Colonic mucosa (tissue), 4 donors: ENCODE data around the gene RAD51. TPM values are rescaled to one million over a fixed set of nuclear protein-coding genes. Genes with fewer than 3 reads are reported as not detected.

Experiments
- DNase-seq: peaks from one replicate; pipeline ENCODE4 v3.0.0-alpha.2; 2020
- H3K27ac ChIP-seq: fragments of 200-600 bp; one replicate; pipeline ENCODE4 v1.8.0; 2021
- H3K27me3 ChIP-seq: fragments of 200-600 bp; one replicate; pipeline ENCODE4 v1.8.0; 2021
- H3K36me3 ChIP-seq: fragments of 200-600 bp; one replicate; pipeline ENCODE4 v1.8.0; 2021
- H3K4me1 ChIP-seq: fragments of 200-600 bp; one replicate; pipeline ENCODE4 v1.8.0; 2021; ENCODE audit warnings: mild to moderate bottlenecking
- H3K4me3 ChIP-seq: fragments of 200-600 bp; one replicate; pipeline ENCODE4 v1.8.0; 2021
- H3K9ac ChIP-seq, 2 donors: one replicate each; pipeline ENCODE4 v1.7.0; 2013; ENCODE audit warnings: control low read depth in 2 of 2, low read depth in 2 of 2, low read length in 2 of 2
- H3K9me3 ChIP-seq: fragments of 200-600 bp; one replicate; pipeline ENCODE4 v1.8.0; 2021
- intact Hi-C: fragments of 100-400 bp; cut with DNase I; formaldehyde crosslinking; loops from one replicate; pipeline ENCODE4 v1.14.1; 2022
- total RNA-seq, 2 donors: library from RNA; stranded (reverse); fragmentation: NEBNext Ultra II Directional in 1 of 2; extraction: Animal tissue kit (Norgen Biotek cat#: 25700) in 1 of 2; gene quantifications; one replicate each; pipeline ENCODE4 v1.2.1, GENCODE V29; 2021
- TF ChIP-seq, protein P1 (sequence below): fragments of 200-600 bp; IDR thresholded peaks from one replicate; pipeline ENCODE4 v1.8.0; 2022; ENCODE audit warnings: antibody characterized with exemption, mild to moderate bottlenecking
- donor health status: healthy.
- donor health status: DM: no; HTN: no; CAD: no.
- donor health status: DM: no; HTN: no; CAD: no.

RAD51 gene
- total RNA-seq, 2 donors from 2014 or later: 10.0 to 30.5 TPM

- H3K4me1 ChIP-seq: peaks cover 24% of the 10 kb centered on the region
- intact Hi-C loops: no loop called here
- DNase-seq: no peak
Observed at GRCh38 chr15:40764629-40765103, 69.7 kb downstream of the RAD51 start.

GRCh38 chr15:40766194-40766815 is 71.3 kb downstream of the RAD51 start:
- Histone ChIP-seq H3K36me3 (no peaks in the 10 kb centered on the region), H3K27ac (no peak overlapping the region), H3K4me1 (peaks cover 29% of the 10 kb centered on the region), H3K4me3 (no peak overlapping the region), H3K9me3 (no peaks in the 10 kb centered on the region), H3K27me3 (no peaks in the 10 kb centered on the region), H3K9ac (no peak overlapping the region)
- intact Hi-C loops: no loop called here
- no peak for DNase-seq
- TF ChIP-seq, protein P1, sequence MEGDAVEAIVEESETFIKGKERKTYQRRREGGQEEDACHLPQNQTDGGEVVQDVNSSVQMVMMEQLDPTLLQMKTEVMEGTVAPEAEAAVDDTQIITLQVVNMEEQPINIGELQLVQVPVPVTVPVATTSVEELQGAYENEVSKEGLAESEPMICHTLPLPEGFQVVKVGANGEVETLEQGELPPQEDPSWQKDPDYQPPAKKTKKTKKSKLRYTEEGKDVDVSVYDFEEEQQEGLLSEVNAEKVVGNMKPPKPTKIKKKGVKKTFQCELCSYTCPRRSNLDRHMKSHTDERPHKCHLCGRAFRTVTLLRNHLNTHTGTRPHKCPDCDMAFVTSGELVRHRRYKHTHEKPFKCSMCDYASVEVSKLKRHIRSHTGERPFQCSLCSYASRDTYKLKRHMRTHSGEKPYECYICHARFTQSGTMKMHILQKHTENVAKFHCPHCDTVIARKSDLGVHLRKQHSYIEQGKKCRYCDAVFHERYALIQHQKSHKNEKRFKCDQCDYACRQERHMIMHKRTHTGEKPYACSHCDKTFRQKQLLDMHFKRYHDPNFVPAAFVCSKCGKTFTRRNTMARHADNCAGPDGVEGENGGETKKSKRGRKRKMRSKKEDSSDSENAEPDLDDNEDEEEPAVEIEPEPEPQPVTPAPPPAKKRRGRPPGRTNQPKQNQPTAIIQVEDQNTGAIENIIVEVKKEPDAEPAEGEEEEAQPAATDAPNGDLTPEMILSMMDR: no peak

More at GRCh38 chr15:40764629-40765103, 69.7 kb downstream of the RAD51 start:
- H3K36me3 ChIP-seq: no peaks in the 10 kb centered on the region
- H3K27me3 ChIP-seq: no peaks in the 10 kb centered on the region
- H3K9me3 ChIP-seq: no peaks in the 10 kb centered on the region
- peak overlapping the region; percentile 76 to 94 for H3K9ac ChIP-seq
- TF ChIP-seq, protein P1: no peak
- peak overlapping the region; percentile 59 for H3K4me3 ChIP-seq
- H3K27ac ChIP-seq: peak overlapping the region; percentile 88

DNA sequence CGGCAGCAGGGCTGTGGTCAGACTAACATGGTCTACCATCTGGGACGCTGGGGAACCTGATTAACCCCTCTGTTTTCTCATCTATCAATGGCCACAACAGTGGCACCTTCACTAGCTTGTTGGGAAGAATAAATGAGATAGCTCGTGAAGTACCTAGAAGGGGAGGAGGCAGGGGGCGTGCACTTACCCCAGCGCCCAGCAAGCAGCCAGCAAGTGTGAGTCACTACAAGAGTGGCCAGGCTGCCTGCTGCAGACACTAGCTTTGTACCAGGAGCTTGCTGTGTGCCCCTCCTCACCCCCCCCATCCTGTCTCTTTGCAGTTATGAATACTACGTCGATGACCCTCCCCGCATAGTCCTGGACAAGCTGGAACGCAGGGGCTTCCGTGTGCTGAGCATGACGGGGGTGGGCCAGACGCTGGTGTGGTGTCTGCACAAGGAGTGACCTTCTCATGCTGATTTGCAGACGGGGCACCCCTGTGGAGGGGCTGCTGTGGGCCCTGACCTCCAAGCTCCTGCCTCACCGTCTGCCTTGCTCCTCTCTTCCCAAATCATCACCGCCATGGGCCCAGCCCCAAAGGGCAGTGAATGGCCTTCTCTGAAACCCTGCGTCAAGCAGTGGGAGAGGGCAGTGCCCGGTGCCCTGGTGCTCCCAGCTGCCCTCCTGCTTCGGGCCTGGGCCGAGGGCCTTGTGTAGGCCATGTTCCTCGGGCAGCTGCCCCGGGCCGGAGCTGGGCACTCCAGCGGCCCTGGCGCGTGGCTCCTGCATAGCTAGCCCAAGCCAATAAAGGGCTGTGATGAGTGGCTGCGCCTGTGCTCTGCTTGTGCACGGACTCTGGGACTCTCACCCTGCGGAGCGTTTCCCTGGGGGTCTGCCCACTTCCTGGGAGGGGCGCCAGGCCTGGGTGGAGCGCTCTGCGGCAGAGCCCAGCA is 72.2 kb downstream of the RAD51 start:
- H3K9ac ChIP-seq: peak overlapping the region in 1 of 2 donors; percentile 30
- peaks cover 29% of the 10 kb centered on the region for H3K4me1 ChIP-seq
- peak overlapping the region; percentile 90 for H3K27ac ChIP-seq
- no peaks in the 10 kb centered on the region for H3K36me3 ChIP-seq
- H3K4me3 ChIP-seq: no peak overlapping the region
- intact Hi-C loops: no loop called here
- H3K27me3 ChIP-seq: no peaks in the 10 kb centered on the region
- DNase-seq: no peak
- H3K9me3 ChIP-seq: no peaks in the 10 kb centered on the region
- TF ChIP-seq, protein P1: no peak

- Histone ChIP-seq H3K36me3 (no peaks in the 10 kb centered on the region), H3K4me3 (no peak overlapping the region), H3K27ac (peak overlapping the region; percentile 90), H3K9ac (peak overlapping the region in 1 of 2 donors; percentile 66), H3K27me3 (no peaks in the 10 kb centered on the region), H3K4me1 (peaks cover 29% of the 10 kb centered on the region), H3K9me3 (no peaks in the 10 kb centered on the region)
- intact Hi-C loops: no loop called here
- no peak for DNase-seq
- TF ChIP-seq, protein P1: no peak
Observed at GRCh38 chr15:40767838-40768500, 73.0 kb downstream of the RAD51 start.
